GM18520 (cell line): Measurements from ENCODE around the gene MAF.

Experiments used
- ATAC-seq: cut with Tn5 transposase; IDR thresholded peaks from one replicate; pipeline ENCODE4 v1.9.1; 2021; ENCODE audit not compliant: unreplicated experiment

MAF gene

GRCh38 chr16:79613009-79613408 is 12.5 kb upstream of the MAF start:
- ATAC-seq: no peak

GRCh38 chr16:79612207-79612606 is 11.7 kb upstream of the MAF start:
- no peak for ATAC-seq

- no peak for ATAC-seq
These were observed 10.2 kb upstream of the MAF start for GRCh38 chr16:79610771-79611170.

- no peak for ATAC-seq
These were observed 9.3 kb upstream of the MAF start for GRCh38 chr16:79609861-79610260.

- ATAC-seq: no peak
These were observed 8.4 kb upstream of the MAF start for GRCh38 chr16:79608976-79609375.

GRCh38 chr16:79607587-79607986 is 7.0 kb upstream of the MAF start:
- ATAC-seq: no peak

GRCh38 chr16:79605999-79606398 is 5.5 kb upstream of the MAF start:
- ATAC-seq: no peak

- no peak for ATAC-seq
These were observed 2.5 kb upstream of the MAF start for GRCh38 chr16:79603055-79603454.

GRCh38 chr16:79602628-79603014 is 2.1 kb upstream of the MAF start:
- ATAC-seq: no peak

- no peak for ATAC-seq
These were observed 1.5 kb upstream of the MAF start for GRCh38 chr16:79601931-79602627.

GRCh38 chr16:79601092-79601930 is 774 bp upstream of the MAF start:
- ATAC-seq: no peak

- ATAC-seq: peak; percentile 8
These were observed 500 bp downstream of the MAF start for GRCh38 chr16:79599837-79600637.

GRCh38 chr16:79599256-79599836 is 1.2 kb downstream of the MAF start:
- no peak for ATAC-seq

- no peak for ATAC-seq
These were observed 2.0 kb downstream of the MAF start for GRCh38 chr16:79598348-79599181.

GRCh38 chr16:79598063-79598347 is 2.5 kb downstream of the MAF start:
- ATAC-seq: no peak

- ATAC-seq: no peak
These were observed 3.1 kb downstream of the MAF start for GRCh38 chr16:79597277-79598062.

GRCh38 chr16:79595931-79596450 is 4.5 kb downstream of the MAF start:
- no peak for ATAC-seq

GRCh38 chr16:79595231-79595641 is 5.3 kb downstream of the MAF start:
- no peak for ATAC-seq

GRCh38 chr16:79593754-79594153 is 6.8 kb downstream of the MAF start:
- no peak for ATAC-seq
